Measurements from ENCODE around the gene TBX2.

TBX2 gene

GRCh38 chr17:61404663-61404912 is 4.9 kb downstream of the TBX2 start:
- FAIRE-seq: no peak
- DNase-seq (ENCODE audit: insufficient read length, low spot score): peak; percentile 16
- TF ChIP-seq POLR2A (IDR thresholded peaks at IDR 0.05; ENCODE audit: low read depth, low read length): no peak
- no peak for TF ChIP-seq POU2F2 (IDR thresholded peaks at IDR 0.05; ENCODE audit: low read depth, low read length)
- TF ChIP-seq SPI1 (IDR thresholded peaks at IDR 0.05; ENCODE audit: low read depth, low read length): no peak
- TF ChIP-seq POLR2AphosphoS5 (IDR thresholded peaks at IDR 0.05; ENCODE audit: low read depth, low read length): no peak
- no peak for TF ChIP-seq PAX5 (IDR thresholded peaks at IDR 0.05; ENCODE audit: insufficient read depth, low read length, severe bottlenecking)
- TF ChIP-seq TAF1 (IDR thresholded peaks at IDR 0.05; ENCODE audit: low read depth, low read length): no peak

GRCh38 chr17:61404913-61405685 is 5.5 kb downstream of the TBX2 start:
- FAIRE-seq (no peak), DNase-seq (ENCODE audit: insufficient read length, low spot score) (peak; percentile 21)
- TF ChIP-seq POLR2A (IDR thresholded peaks at IDR 0.05; ENCODE audit: low read depth, low read length) (no peak), SPI1 (IDR thresholded peaks at IDR 0.05; ENCODE audit: low read depth, low read length) (no peak), POU2F2 (IDR thresholded peaks at IDR 0.05; ENCODE audit: low read depth, low read length) (no peak), PAX5 (IDR thresholded peaks at IDR 0.05; ENCODE audit: insufficient read depth, low read length, severe bottlenecking) (no peak), TAF1 (IDR thresholded peaks at IDR 0.05; ENCODE audit: low read depth, low read length) (no peak), POLR2AphosphoS5 (IDR thresholded peaks at IDR 0.05; ENCODE audit: low read depth, low read length) (no peak)

GRCh38 chr17:61405686-61406536 is 6.3 kb downstream of the TBX2 start:
- peak; percentile 16 for DNase-seq (ENCODE audit: insufficient read length, low spot score)
- FAIRE-seq: no peak
- TF ChIP-seq PAX5 (IDR thresholded peaks at IDR 0.05; ENCODE audit: insufficient read depth, low read length, severe bottlenecking): no peak
- no peak for TF ChIP-seq POU2F2 (IDR thresholded peaks at IDR 0.05; ENCODE audit: low read depth, low read length)
- TF ChIP-seq POLR2A (IDR thresholded peaks at IDR 0.05; ENCODE audit: low read depth, low read length): no peak
- TF ChIP-seq POLR2AphosphoS5 (IDR thresholded peaks at IDR 0.05; ENCODE audit: low read depth, low read length): no peak
- no peak for TF ChIP-seq SPI1 (IDR thresholded peaks at IDR 0.05; ENCODE audit: low read depth, low read length)
- no peak for TF ChIP-seq TAF1 (IDR thresholded peaks at IDR 0.05; ENCODE audit: low read depth, low read length)

- no peak for DNase-seq (ENCODE audit: insufficient read length, low spot score)
- FAIRE-seq: no peak
- TF ChIP-seq SPI1 (IDR thresholded peaks at IDR 0.05; ENCODE audit: low read depth, low read length) (no peak), PAX5 (IDR thresholded peaks at IDR 0.05; ENCODE audit: insufficient read depth, low read length, severe bottlenecking) (no peak), POLR2AphosphoS5 (IDR thresholded peaks at IDR 0.05; ENCODE audit: low read depth, low read length) (no peak), POU2F2 (IDR thresholded peaks at IDR 0.05; ENCODE audit: low read depth, low read length) (no peak), POLR2A (IDR thresholded peaks at IDR 0.05; ENCODE audit: low read depth, low read length) (no peak), TAF1 (IDR thresholded peaks at IDR 0.05; ENCODE audit: low read depth, low read length) (no peak)
Measured at GRCh38 chr17:61406537-61406845, 6.8 kb downstream of the TBX2 start.

GRCh38 chr17:61406971-61407911 is 7.6 kb downstream of the TBX2 start:
- peak; percentile 6 for DNase-seq (ENCODE audit: insufficient read length, low spot score)
- TF ChIP-seq PAX5 (IDR thresholded peaks at IDR 0.05; ENCODE audit: insufficient read depth, low read length, severe bottlenecking) (no peak), SPI1 (IDR thresholded peaks at IDR 0.05; ENCODE audit: low read depth, low read length) (no peak), TAF1 (IDR thresholded peaks at IDR 0.05; ENCODE audit: low read depth, low read length) (no peak), POU2F2 (IDR thresholded peaks at IDR 0.05; ENCODE audit: low read depth, low read length) (no peak), POLR2AphosphoS5 (IDR thresholded peaks at IDR 0.05; ENCODE audit: low read depth, low read length) (no peak), POLR2A (IDR thresholded peaks at IDR 0.05; ENCODE audit: low read depth, low read length) (no peak)

GRCh38 chr17:61408151-61409041 is 8.8 kb downstream of the TBX2 start:
- no peak for TF ChIP-seq TAF1 (IDR thresholded peaks at IDR 0.05; ENCODE audit: low read depth, low read length)
- TF ChIP-seq SPI1 (IDR thresholded peaks at IDR 0.05; ENCODE audit: low read depth, low read length): no peak
- no peak for TF ChIP-seq POU2F2 (IDR thresholded peaks at IDR 0.05; ENCODE audit: low read depth, low read length)
- no peak for TF ChIP-seq POLR2A (IDR thresholded peaks at IDR 0.05; ENCODE audit: low read depth, low read length)
- no peak for TF ChIP-seq POLR2AphosphoS5 (IDR thresholded peaks at IDR 0.05; ENCODE audit: low read depth, low read length)
- no peak for TF ChIP-seq PAX5 (IDR thresholded peaks at IDR 0.05; ENCODE audit: insufficient read depth, low read length, severe bottlenecking)
- FAIRE-seq: no peak
- DNase-seq (ENCODE audit: insufficient read length, low spot score): peak; percentile 9

More at GRCh38 chr17:61406971-61407911, 7.6 kb downstream of the TBX2 start:
- no peak for FAIRE-seq

- peak; percentile 74 for DNase-seq (ENCODE audit: insufficient read length, low spot score)
- TF ChIP-seq TAF1 (IDR thresholded peaks at IDR 0.05; ENCODE audit: low read depth, low read length): no peak
- no peak for TF ChIP-seq POU2F2 (IDR thresholded peaks at IDR 0.05; ENCODE audit: low read depth, low read length)
- no peak for TF ChIP-seq POLR2AphosphoS5 (IDR thresholded peaks at IDR 0.05; ENCODE audit: low read depth, low read length)
- TF ChIP-seq SPI1 (IDR thresholded peaks at IDR 0.05; ENCODE audit: low read depth, low read length): no peak
- TF ChIP-seq POLR2A (IDR thresholded peaks at IDR 0.05; ENCODE audit: low read depth, low read length): no peak
- no peak for TF ChIP-seq PAX5 (IDR thresholded peaks at IDR 0.05; ENCODE audit: insufficient read depth, low read length, severe bottlenecking)
- FAIRE-seq: peak; percentile 80
Measured at GRCh38 chr17:61409301-61410112, 9.9 kb downstream of the TBX2 start.
